Midbrain (tissue), 1 donor: ENCODE measurements around the gene RBP2.
A peak's percentile ranks its signal among the peaks of the same experiment; 100 is the strongest.

Source experiments
- DNase-seq: peaks from one replicate; lab custom pipeline; 2025; lab: John Stamatoyannopoulos, UW

RBP2 gene

DNA sequence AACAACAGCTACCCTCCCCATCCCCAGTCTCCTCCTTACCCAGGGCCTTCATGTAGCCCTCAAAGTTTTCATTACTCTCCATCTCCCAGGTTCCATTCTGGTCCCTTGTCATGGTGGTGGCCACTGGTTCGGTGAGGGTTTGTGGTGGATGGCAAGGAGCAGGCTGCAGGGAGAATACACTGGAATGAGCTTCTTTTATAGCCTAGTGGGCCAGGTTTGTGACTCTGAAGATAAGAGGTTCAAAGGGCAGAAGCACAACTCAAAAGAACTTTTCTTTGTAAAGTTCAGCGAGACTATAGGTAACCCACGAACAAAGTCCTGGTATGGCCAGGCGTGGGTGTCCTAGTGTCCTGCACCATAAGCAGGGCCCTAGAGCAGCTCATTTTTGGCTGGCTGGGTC is at the start of gene RBP2:
Gene RBP2 (minus strand): TSS at position 169 of the 400 bp plus-strand sequence. CDS start 57 bp downstream, at position 112.
- DNase-seq: no peak

DNA sequence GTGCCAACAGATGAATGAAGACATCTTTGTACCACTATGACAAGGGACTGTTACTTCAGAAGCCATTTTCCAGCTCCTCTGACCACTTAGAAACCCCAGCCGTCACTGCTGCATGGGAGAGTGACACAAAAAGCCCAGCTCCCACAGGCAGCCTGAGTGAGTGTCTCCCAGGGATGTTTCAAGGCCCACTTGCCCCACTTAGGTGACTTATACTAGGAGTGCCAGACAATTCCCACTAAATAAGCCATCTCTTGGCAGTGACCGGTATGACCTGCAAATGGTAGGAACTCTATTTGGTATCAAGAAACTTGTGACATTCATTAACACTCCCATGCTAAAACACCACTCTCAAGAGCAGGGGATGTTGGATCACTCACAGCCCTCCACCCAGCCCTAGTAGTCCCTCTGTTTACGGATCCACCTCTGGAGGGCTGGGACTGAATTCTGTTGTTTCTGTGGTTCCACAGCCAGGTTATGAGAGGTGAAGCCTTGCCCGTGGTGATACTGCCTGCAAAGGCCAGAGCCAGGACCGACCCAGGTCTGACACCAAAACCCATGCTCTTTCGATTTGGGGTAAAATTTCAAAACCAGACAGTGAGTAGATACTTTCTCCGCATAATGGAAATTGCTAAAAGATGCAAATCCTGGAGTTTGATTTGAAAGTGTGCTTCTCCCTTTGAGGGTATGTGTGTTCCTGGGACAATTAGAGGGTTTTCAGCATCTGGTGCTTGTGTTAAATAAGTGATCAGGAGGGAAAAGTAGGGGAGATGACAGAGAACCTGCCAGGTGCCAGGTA is 48.7 kb upstream of the RBP2 start:
- no peak for DNase-seq

DNA sequence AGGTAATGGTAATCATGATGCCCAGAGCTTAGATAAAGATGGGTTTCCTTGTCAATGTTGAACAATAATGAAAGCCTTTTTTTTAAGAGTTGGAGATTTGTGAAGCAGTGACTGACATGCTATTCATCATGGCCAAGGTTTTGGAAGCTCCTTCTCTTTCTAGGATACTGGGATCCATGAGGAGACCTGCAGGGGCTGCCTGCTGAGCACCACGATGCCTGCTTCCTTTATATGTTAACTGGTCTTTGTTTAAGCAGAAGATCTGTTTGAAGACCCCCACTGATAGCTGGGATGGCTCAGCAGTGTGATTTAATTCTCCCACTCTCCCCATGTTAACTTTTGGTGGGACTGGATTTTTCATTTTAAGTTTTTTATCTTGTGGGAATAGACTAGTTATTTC is 47.4 kb upstream of the RBP2 start:
- DNase-seq: no peak

DNA sequence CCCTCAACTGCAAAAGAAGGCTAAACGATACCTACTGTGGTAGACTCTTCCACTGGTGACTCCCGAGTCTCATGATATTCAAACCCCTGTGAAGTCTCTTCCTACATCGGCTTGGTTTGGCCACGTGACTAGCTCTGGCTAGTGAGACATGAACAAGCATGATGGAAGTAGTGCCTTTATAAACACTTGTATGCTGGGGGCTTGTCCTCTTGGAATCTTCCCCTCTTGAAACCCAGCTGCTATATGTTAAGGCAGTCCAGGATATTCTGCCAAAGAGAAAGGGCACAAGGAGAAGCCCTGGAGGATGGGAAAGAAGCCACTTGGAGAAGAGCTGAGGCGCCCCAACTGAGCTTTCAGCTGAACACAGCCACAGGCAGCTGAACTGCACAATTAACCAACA is 46.9 kb upstream of the RBP2 start:
- no peak for DNase-seq

DNA sequence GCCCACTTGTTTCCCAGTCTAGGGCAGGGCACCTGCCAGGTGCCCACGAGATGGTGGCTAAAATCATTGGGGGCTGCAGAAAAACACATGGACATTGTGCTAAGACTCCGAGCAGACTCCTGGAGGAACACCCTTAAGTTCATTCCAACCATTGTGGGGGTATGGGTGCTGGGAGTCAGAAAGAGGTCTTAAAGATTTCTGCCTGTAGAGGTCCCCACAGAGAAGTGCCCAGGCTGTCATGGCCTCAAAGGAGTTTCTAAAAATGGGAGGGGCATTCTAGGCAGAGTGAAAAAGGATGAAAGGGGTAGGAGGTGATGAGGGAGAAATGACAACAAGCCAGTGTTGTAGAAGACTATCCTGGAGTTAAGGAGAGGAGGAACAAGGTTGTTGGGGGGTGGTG is 46.1 kb upstream of the RBP2 start:
- no peak for DNase-seq

DNA sequence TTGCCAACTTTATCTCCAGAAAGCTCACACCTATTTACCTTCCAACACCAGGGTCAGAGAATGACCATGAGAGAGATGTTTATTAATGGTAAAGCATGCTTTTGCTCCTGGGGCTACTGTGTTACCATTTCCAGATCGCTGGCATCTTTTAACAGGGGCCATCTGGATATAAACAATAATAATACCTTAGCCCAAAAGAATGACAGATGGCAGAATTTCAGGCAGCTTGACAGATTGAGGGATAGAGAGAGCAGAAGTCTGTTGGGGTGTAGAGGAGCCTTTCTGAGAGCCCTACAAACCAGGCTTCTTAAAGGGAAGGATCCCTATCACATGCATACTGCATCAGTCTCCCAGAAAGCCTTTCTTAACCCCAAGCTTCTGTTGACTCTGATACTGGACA is 45.5 kb upstream of the RBP2 start:
- DNase-seq: no peak

DNA sequence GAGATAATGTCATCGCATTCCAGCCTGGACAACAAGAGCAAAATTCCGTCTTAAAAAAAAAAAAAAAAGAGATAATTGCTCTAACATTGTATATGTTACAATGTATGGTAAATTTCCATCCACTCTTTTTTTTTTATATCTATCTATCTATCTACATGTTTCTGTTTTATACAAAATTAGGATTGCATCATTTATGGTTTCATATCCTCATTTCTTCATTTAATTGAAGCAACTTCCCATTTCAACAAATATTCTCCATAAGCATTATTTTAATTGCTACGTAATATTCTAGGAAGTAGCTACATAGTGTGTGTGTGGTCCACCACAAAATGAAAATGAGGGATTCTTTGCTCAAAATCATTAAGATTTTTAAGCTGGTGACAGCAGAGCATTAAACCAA is 44.8 kb upstream of the RBP2 start:
- no peak for DNase-seq

DNA sequence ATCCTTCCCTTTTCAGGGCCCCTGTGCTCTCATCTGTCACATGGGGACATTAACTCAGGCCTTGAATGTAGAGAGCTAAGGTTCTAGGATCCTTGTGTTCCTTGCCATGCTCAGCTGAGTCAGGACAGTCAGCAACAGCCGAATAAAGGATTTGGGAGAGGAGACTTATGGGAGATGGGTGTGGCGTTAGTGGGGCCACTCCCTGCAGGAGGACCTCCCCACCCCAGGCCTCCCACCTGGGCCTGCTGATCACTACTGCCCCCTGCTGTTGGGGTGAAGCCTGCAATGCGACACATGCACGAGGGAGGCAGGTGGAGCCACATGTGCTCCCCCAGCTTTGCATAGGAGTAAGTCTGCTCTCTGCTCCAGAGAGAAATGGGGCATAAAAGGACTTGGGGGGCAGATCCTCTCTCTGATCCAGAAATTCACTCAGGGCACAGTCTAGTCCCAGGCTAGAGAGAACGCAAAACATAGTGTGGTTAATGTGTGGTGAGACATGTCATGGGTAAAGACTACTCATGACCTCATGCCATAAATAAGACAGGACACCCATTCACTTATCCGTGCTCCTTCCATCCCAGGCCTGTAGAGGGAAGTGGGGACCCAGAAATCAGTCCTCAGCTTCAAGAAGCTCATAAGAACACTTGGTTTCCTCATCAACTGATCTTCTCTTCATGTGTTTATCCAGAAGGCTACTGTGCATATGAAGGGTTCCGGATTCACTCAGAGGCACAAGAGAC is 43.9 kb upstream of the RBP2 start:
- DNase-seq: no peak

DNA sequence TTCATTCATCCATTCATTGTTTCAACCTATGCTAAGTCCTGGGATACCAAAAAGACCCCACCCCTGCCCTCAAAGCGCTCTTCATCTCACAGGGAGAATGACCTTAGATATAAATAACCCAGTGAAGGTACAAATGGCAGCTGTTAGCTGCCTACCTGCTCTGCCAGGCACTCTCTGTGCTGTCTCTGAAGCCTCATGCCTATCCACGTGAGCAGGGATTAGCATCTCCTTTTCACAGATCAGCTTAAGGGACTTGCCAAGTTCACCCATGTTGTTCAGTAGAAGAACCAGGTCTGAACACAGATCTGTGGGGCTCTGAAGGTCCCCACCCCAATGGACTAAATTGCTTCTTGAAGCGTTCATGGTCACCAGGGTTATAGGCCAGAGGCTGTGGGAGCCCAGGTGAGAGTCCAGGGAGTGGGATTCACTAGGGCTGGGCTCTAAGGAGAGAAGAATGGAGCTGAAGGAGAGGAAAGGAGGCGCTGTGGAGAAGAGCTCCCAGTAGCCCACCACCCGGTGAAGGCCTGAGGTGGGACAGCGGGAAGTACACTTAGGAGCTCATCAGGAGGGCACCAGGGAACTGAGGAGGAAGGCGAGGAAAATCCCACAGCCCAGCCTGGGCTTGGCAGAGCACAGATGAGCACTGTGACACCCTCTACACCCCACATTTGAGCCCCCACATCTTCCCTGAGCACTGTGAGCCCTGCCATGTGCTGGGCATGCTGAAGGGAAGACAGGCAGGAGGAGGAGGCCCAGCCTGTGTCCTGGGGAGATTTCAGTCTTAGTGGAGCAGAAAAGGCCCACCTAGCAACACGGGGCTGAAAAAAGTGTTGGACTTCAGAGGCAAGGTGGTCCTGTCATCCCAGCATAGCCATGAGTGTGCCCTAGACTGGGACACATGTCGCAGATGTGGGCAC is 42.9 kb upstream of the RBP2 start:
- DNase-seq: no peak

DNA sequence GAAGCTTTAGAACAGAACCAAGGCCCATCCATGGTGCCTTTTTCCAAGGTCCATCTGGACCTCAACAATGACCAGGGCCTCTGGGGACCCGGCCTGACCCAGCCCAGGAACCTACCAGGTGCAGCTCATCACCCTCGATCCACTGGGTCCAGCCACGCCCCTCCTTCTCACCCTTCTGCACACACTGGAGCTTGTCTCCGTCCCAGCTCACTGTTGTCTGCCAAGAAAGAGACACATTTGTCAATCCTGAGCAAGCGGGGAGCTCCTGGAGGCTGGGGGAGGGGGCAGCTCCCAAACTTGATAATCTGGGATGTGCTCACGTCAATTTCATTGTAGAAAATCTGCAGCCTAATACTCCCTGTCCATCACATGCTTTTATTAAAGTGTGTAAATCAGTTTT is 42.0 kb upstream of the RBP2 start:
- no peak for DNase-seq

DNA sequence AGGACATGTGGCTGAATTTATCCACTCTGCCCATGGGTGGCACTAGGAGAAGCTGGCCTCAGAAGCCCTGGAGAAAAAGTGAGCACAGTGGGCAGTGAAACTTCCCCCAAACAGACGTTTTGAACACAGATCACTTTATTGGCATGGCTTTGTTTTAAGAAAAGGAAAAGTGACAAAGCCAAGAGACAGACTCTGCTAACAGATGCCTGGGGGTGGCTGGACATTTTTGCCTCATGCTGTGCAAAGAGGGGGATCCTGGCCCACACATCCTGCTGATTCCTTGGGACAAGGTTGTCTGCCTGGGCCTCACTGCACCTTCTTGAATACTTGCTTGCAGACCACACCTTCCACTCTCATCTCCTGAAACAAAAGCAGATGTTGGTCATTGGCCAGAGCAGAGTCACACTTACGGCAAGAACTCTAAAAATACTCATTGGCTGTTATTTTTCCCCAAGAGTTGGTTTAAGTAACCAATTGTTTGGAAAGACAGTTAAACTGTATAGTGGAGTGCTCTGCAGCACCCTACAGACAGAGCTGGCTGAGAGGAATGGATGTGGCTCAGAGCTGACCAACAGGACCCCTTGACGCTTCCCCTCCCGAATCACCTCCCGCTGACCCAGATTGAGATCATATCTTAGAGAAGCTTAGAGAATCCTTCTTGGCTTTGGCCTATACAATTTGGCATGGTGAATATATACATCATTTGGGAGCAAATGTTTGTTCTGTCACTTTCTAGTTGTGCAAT is 41.2 kb upstream of the RBP2 start:
- DNase-seq: no peak

DNA sequence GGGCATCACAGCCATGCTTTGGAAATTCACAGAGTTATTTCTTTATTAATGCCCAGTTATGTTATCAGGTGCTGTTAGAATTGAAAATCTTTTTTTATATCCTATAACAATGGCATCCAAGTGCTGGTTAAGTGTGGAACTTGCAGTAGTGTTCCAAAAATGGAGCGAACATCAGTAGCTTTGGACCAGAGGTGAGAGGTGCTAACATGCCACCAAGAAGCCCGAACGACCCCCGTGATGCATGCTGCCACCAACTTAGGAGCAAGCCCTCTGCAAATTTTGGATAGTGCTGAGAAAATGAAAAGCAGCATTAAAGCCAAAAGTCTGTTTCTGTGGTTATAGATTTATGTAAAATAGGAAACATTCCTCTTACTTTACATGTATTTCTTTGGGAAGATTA is 38.4 kb upstream of the RBP2 start:
- no peak for DNase-seq

DNA sequence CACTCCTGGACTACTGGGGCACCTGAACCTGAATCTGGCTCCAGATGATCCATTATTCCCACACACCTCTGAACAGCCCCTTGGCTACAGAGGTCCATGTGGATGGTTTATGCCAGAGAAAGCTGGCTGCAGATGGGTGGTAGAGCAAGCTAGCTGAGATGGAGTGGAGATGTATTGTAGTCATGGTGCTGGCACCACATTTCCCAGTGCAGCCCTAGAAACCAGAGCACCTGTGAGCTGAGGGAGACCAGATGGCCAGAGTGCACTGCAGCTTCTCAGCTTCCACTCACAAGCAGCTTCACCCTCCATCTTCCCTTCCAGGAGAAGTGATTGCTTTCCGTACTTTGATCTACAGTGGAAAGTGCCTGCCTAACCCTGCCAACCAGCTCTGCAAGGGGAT is 33.3 kb upstream of the RBP2 start:
- no peak for DNase-seq

DNA sequence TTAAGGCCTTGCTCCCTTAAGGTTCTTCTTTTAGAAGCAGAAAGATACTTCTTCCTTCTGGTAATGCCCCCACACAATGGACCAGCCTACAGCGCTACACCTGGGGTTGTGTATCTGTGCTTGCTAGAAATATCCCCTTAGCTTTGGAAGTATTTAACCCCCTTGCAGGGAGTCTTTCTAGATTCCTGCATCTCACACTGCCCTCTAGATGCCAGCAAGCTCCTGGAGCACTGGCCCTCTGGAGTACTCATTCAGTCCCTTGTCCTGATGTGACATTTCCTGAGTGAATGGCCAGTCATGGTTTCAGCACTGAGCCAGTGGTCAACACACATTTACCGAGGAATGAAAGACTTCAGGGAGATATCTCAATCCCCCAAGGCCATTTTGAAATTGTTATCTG is 30.4 kb upstream of the RBP2 start:
- peak; percentile 70 for DNase-seq

DNA sequence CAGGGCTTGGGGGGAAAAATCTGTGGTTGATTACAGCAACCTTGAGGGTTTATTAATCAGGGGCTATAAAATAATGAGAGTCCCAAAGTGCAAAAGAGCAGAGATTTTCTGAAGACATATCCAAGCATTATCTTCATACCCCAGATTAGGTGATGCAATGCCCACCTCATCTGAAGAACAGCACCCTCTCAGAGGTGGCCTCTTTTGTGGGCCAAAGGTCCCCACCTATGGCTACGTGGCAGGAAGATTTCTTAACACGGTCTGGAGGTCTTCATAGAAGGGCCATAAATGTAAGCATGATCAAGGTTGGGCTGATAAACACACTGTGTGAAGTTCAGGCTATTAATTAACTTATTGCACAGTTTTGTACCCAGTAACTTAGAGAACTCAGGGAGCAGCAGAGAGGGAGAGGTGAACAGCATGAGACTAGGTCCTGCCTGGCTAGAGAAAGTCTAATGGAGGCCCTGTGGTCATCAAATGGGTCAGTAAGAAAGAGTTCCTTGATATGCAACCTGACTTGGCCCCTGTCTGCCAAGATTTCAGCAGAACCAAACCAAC is 29.6 kb upstream of the RBP2 start:
- no peak for DNase-seq

DNA sequence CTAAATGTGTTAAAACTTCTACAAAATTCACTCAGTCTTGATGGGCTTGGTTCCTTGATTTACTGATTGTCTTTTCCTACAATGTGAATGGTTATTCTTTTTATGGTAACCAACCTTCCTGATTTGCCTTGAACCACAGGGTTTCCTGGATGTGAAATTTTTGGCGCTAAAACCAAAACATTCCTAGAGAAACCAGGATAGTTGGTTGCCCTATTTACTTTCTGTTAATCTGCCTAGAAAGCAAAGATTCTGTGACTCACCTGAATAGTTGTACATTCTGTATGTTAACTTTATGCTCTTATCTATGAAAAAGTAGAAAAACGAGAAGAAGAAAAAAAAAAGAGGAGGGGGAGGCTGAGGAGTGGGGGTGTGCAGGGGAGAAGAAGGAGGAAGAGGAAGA is 23.2 kb upstream of the RBP2 start:
- DNase-seq: no peak

DNA sequence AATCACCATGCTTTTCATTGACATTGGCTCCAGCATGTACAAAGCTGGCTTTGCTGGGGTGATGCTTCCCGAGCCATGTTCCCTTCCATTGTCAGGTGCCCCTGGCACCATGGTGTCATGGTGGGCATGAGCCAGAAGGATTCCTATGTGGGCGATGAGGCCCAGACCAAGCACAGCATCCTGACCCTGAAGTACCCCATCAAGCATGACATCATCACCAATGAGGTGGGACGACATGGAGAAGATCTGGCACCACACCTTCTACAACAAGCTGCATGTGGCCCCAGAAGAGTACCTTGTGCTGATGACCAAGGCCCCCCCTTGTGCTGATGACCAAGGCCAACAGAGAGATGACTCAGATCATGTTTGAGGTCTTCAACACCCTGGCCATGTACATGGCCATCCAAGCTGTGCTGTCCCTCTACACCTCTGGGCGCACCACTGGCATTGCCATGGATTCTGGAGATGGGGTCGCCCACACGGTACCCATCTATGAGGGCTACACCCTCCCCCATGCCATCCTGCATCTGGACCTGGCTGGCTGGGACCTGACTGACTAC is 17.6 kb upstream of the RBP2 start:
- no peak for DNase-seq

DNA sequence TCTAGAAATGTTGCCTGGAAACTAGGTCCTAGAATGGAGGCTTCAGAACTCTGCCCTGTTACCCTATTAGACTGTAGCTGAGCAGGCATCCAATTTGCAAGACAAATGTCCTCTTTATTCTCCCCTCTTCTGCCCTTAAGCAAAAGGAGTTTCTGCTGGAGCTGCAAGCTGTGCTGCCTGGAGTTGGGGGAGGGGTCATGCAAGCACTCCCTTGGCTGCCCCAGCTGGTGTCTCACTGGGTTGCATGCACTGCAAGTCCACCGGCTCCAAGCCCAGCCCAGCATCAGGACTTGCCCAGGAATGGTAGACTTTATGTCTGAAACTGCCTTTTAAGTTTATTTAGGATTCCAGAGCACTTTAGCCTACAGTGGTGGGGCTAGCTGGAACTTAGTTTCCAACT is 15.7 kb upstream of the RBP2 start:
- DNase-seq: no peak

DNA sequence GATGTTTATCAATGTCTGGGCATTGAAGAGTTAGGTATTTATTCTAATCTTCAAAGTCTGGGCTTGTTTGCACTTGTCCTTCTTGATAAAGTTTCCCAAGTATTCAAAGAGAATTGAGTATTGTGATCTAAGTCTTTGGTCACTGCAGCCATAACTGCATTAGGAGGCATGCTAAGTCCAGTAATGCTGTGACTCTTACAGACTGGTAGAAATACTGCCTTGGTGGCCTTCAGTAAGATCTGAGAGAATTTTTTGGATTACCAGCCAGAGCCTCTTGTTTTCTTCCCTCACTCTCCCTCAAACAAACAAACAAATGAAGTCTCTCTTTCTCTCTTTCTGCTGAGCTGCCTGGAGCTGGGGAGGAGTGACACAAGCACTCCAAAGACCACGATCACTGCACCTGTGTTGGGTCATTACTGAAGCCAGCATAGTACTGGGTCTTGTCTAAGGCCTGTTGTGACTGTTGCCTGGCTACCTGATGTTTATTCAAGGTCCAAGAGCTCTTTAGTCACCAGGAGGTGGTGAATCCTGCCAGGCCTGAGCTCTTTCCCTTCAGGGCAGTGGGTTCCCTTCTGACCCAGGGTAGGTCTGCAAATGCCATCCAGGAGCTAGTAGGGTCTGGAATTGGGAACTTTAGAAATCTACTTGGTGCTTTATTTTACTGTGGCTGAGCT is 14.8 kb upstream of the RBP2 start:
- no peak for DNase-seq

DNA sequence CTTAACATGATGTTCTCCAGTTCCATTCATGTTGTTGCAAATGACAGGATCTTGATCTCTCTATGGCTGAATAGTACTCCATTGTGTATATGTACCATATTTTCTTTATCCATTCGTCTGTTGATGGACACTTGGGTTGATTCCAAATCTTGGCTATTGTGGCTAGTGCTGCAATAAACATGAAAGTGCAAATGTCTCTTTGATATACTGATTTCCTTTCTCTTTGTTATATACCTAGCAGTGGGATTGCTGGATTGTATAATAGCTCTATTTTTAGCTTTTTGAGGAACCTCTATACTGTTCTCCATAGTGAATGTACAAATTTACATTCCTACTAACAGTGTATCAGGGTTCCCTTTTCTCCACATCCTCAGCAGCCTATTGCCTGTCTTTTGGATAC is 5.9 kb upstream of the RBP2 start:
- no peak for DNase-seq

DNA sequence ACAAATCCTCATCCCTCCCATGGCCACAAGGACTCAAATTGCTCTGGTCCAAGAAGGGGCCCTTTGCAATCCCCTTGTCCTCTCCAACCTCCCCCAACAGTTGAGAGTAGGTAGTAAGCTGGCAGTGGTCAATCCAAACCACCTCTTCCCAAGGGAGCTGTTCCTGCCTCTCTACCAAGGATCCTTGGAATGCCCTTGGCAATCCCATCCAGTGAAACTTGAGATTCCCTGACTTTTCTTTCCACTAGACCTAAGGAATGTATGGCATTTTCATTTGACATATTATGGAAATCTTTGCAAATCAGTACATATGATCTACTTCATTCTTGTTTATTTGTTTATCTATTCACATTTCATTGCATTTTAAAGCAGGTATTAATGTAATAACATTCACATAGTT is 4.8 kb upstream of the RBP2 start:
- DNase-seq: no peak
